Endothelial cell of umbilical vein (primary cell): ENCODE results near the gene PXT1. TPM values are rescaled to one million over a fixed set of nuclear protein-coding genes. Genes with fewer than 3 reads are reported as not detected.

Source experiments
- BruUV-seq: library from RNA; stranded (reverse); fragments of 400-500 nt; replicated peaks from 2 replicates; lab custom pipeline; 2021; lab: Mats Ljungman, UMichigan
- CTCF ChIA-PET: fragments of 300-600, 350-600 bp; sonication (Branson Sonifier 250); formaldehyde crosslinking; loops from one replicate; lab custom pipeline; 2021; ENCODE audit warnings: antibody characterized with exemption, inconsistent platforms; lab: Charles Lee
- POLR2A ChIA-PET: fragments of 300-600, 350-600 bp; sonication (Branson Sonifier 250); formaldehyde crosslinking; loops from one replicate; lab custom pipeline; 2021; ENCODE audit warnings: antibody characterized with exemption, inconsistent platforms; lab: Charles Lee
- DNase-seq: peaks from one replicate; pipeline ENCODE4 v3.0.0-alpha.2; 2011; ENCODE audit warnings: low read depth, low spot score
- FAIRE-seq: peaks from 2 replicates; lab custom pipeline; 2011; peaks lifted over from hg19 to GRCh38; lab: Jason Lieb, UNC
- H2AFZ ChIP-seq: 2 replicates; pipeline ENCODE4 v1.6.0; 2012; ENCODE audit warnings: low read depth, low read length, control low read depth, inconsistent platforms
- H3K27ac ChIP-seq: 2 replicates; pipeline ENCODE4 v1.5.1; 2011; ENCODE audit warnings: low read depth, mild to moderate bottlenecking, control low read depth, low read length, moderate library complexity; ENCODE audit not compliant: insufficient read depth
- H3K27me3 ChIP-seq, 2 experiments: 2 replicates each; pipeline versions ENCODE4 v1.6.0 to v1.6.1; 2011; ENCODE audit warnings: low read length in 2 of 2, mixed read lengths in 1 of 2; ENCODE audit not compliant: control insufficient read depth in 2 of 2, insufficient read depth in 2 of 2
- H3K36me3 ChIP-seq, 2 experiments: 2 replicates in 1 of 2; 3 replicates in 1 of 2; pipeline ENCODE4 v1.5.1; 2011; ENCODE audit warnings: low read length in 2 of 2, mild to moderate bottlenecking in 1 of 2, moderate library complexity in 1 of 2; ENCODE audit not compliant: control insufficient read depth in 2 of 2, insufficient read depth in 2 of 2; ENCODE audit errors: extremely low read depth in 1 of 2
- H3K4me1 ChIP-seq: 3 replicates; pipeline ENCODE4 v1.5.1; 2011; ENCODE audit warnings: mild to moderate bottlenecking, low read length; ENCODE audit not compliant: control insufficient read depth, insufficient read depth; ENCODE audit errors: extremely low read depth
- H3K4me2 ChIP-seq: 2 replicates; pipeline ENCODE4 v1.6.1; 2011; ENCODE audit warnings: low read length, control low read depth, mixed read lengths; ENCODE audit not compliant: insufficient read depth
- H3K4me3 ChIP-seq, 3 experiments: fragments of 200-600 bp in 1 of 3; sonication (generic), shearing (Covaris generic) in 1 of 3; replicated peaks in 1 of 3; 2 replicates each; pipeline ENCODE4 v1.5.1; 2011 to 2016; ENCODE audit warnings: control low read depth in 3 of 3, low read length in 3 of 3, mild to moderate bottlenecking in 2 of 3, inconsistent platforms in 1 of 3, low read depth in 1 of 3, moderate library complexity in 1 of 3; ENCODE audit not compliant: insufficient read depth in 1 of 3
- H3K79me2 ChIP-seq: 2 replicates; pipeline ENCODE4 v1.6.0; 2012; ENCODE audit warnings: low read length, inconsistent platforms; ENCODE audit not compliant: control insufficient read depth, insufficient read depth
- H3K9ac ChIP-seq: replicated peaks from 2 replicates; pipeline ENCODE3; 2011; ENCODE audit warnings: low read length, control low read depth; ENCODE audit not compliant: insufficient read depth; ENCODE audit errors: extremely low read depth
- H3K9me1 ChIP-seq: replicated peaks from 3 replicates; pipeline ENCODE4 v1.6.0; 2011; ENCODE audit warnings: mild to moderate bottlenecking, low read length; ENCODE audit not compliant: control insufficient read depth, insufficient read depth; ENCODE audit errors: extremely low read depth
- H3K9me3 ChIP-seq: replicated peaks from 2 replicates; pipeline ENCODE4 v1.5.1; 2012; ENCODE audit warnings: low read length, inconsistent platforms; ENCODE audit not compliant: control insufficient read depth, insufficient read depth
- H4K20me1 ChIP-seq: replicated peaks from 2 replicates; pipeline ENCODE3; 2011; ENCODE audit warnings: mild to moderate bottlenecking, low read length; ENCODE audit not compliant: control insufficient read depth, insufficient read depth; ENCODE audit errors: extremely low read depth
- CTCF ChIP-seq, 2 donors: IDR thresholded peaks; 1 replicate in 1 of 2; 2 replicates in 1 of 2; pipeline ENCODE4 v1.5.1; 2011; ENCODE audit warnings: low read length in 2 of 2, mild to moderate bottlenecking in 2 of 2, moderate library complexity in 2 of 2, control low read depth in 1 of 2, inconsistent platforms in 1 of 2, low read depth in 1 of 2; ENCODE audit not compliant: insufficient read depth in 1 of 2; ENCODE audit errors: extremely low read depth in 1 of 2
- MYC ChIP-seq: IDR thresholded peaks from one replicate; pipeline ENCODE4 v1.6.1; 2011; ENCODE audit warnings: mild to moderate bottlenecking, low read depth, low read length
- dilution Hi-C: fragments of 300-500 bp; cut with MboI; formaldehyde crosslinking; loops from one replicate; pipeline ENCODE4 v1.15.0; 2019; ENCODE audit warnings: low sequenced_read_pairs; ENCODE audit not compliant: extremely low pct_ligation_motif_present
- intact Hi-C: fragments of 100-400 bp; cut with micrococcal nuclease; formaldehyde crosslinking; loops from one replicate; pipeline ENCODE4 v1.10.0; 2022
- polyA plus RNA-seq, 4 experiments: library from polyadenylated mRNA; depleted of rRNA in 3 of 4; stranded (reverse) in 3 of 4; unstranded in 1 of 4; fragments of >200 nt; gene quantifications; 2 replicates each; pipeline versions ENCODE4 v1.2.1 to v1.2.3, GENCODE V29; 2011 to 2012; ENCODE audit warnings: missing spikeins in 1 of 4
- small RNA-seq: library from RNA; depleted of rRNA; stranded (forward); fragments of <200 nt; gene quantifications from one replicate; pipeline ENCODE3, GENCODE V24; 2012; ENCODE audit warnings: low replicate concordance, low read depth; ENCODE audit not compliant: insufficient read depth, insufficient read length
- total RNA-seq: library from RNA; stranded (reverse); gene quantifications from 2 replicates; pipeline ENCODE4 v1.2.3, GENCODE V29; 2021

Gene PXT1
- total and polyA plus RNA-seq, 2 donors (not counting 3 experiments of a cell fraction or from before 2014, with no cell fraction given) = not detected

GRCh38 chr6:36340618-36341454, 101.8 kb downstream of the PXT1 start:
- Histone ChIP-seq H3K36me3 (no peaks in the 10 kb centered on the region), H3K4me3 (no peak overlapping the region), H3K9me3 (no peaks in the 10 kb centered on the region), H4K20me1 (no peaks in the 10 kb centered on the region), H3K79me2 (no peaks in the 10 kb centered on the region), H2AFZ (peak overlapping the region; percentile 55), H3K27me3 (peaks cover 36 to 43% of the 10 kb centered on the region in 2 experiments), H3K9me1 (no peaks in the 10 kb centered on the region), H3K4me1 (peaks cover 4% of the 10 kb centered on the region), H3K9ac (peak overlapping the region; percentile 19), H3K4me2 (peak overlapping the region; percentile 47), H3K27ac (no peak overlapping the region)
- FAIRE-seq = peak; percentile 78
- intact Hi-C loops (loop anchor here (1.0 kb wide), 3 partner anchors 9 to 39 kb away; no protein-coding TSS in a partner anchor), dilution Hi-C loops (no loop called here)
- POLR2A ChIA-PET = interaction anchor here (0.5 to 1.3 kb wide), 3 partner anchors 10 to 55 kb away, joined by 3 to 4 read pairs (median 3); no protein-coding TSS in a partner anchor
- CTCF ChIA-PET = interaction anchor here (0.7 to 13.2 kb wide), 48 partner anchors 8 to 348 kb away, joined by 3 to 373 read pairs (median 4); partner anchors contain the start of genes KCTD20 and PXT1
- BruUV-seq = no TSS peak
- peak; percentile 59 for DNase-seq
- TF ChIP-seq CTCF (IDR thresholded peaks at IDR 0.05; ENCODE audit: extremely low read depth in 1 of 2, insufficient read depth in 1 of 2, low read depth in 1 of 2, low read length in 2 of 2) (peak; percentile 98 to 99), MYC (no peak)

Small RNA genes lying within 50 kb of the gene (small RNA-seq; reads per million reads assigned to genes)
- not detected for gene RN7SL502P

Other genes starting within 250 kb of the PXT1 start
- 35.7 and 40.0 TPM in 2 replicates for gene BRPF3, start 246.1 kb downstream of the PXT1 start, total RNA-seq
- gene BRPF3, start 246.1 kb downstream of the PXT1 start, polyA plus RNA-seq = 25.3 and 30.5 TPM in 2 replicates
- not detected in 2 replicates for gene PNPLA1, start 172.8 kb downstream of the PXT1 start, total RNA-seq
- gene PNPLA1, start 172.8 kb downstream of the PXT1 start, polyA plus RNA-seq = 0.05 TPM in 1 of 2 replicates, not detected in the other
- gene BNIP5, start 106.0 kb downstream of the PXT1 start, total RNA-seq = not detected in 2 replicates
- not detected in 2 replicates for gene BNIP5, start 106.0 kb downstream of the PXT1 start, polyA plus RNA-seq
- gene ETV7, start 55.2 kb downstream of the PXT1 start, total RNA-seq = 0.21 and 0.58 TPM in 2 replicates
- 0.23 and 0.65 TPM in 2 replicates for gene ETV7, start 55.2 kb downstream of the PXT1 start, polyA plus RNA-seq
- gene KCTD20, start 146 bp upstream of the PXT1 start, total RNA-seq = 47.2 and 49.2 TPM in 2 replicates
- 20.6 and 26.2 TPM in 2 replicates for gene KCTD20, start 146 bp upstream of the PXT1 start, polyA plus RNA-seq
- 26.9 and 30.3 TPM in 2 replicates for gene STK38, start 104.6 kb upstream of the PXT1 start, total RNA-seq
- gene STK38, start 104.6 kb upstream of the PXT1 start, polyA plus RNA-seq = 10.1 and 10.2 TPM in 2 replicates
- gene SRSF3, start 151.5 kb upstream of the PXT1 start, total RNA-seq = 393 and 422 TPM in 2 replicates
- 308 and 317 TPM in 2 replicates for gene SRSF3, start 151.5 kb upstream of the PXT1 start, polyA plus RNA-seq
- gene CDKN1A, start 235.9 kb upstream of the PXT1 start, total RNA-seq = 170 and 199 TPM in 2 replicates
- gene CDKN1A, start 235.9 kb upstream of the PXT1 start, polyA plus RNA-seq = 238 and 282 TPM in 2 replicates